ENCODE results near the gene CAMKK2. TPM values are rescaled to one million over a fixed set of nuclear protein-coding genes. Genes with fewer than 3 reads are reported as not detected.
A peak's percentile ranks its signal among the peaks of the same experiment; 100 is the strongest.
"Not testable (repeated sequence)": the region's sequence is repeated elsewhere in the genome, so short reads cannot be mapped to it uniquely, and the experiment has no call there.

CAMKK2 gene
- total RNA-seq = 32.3 TPM

DNA sequence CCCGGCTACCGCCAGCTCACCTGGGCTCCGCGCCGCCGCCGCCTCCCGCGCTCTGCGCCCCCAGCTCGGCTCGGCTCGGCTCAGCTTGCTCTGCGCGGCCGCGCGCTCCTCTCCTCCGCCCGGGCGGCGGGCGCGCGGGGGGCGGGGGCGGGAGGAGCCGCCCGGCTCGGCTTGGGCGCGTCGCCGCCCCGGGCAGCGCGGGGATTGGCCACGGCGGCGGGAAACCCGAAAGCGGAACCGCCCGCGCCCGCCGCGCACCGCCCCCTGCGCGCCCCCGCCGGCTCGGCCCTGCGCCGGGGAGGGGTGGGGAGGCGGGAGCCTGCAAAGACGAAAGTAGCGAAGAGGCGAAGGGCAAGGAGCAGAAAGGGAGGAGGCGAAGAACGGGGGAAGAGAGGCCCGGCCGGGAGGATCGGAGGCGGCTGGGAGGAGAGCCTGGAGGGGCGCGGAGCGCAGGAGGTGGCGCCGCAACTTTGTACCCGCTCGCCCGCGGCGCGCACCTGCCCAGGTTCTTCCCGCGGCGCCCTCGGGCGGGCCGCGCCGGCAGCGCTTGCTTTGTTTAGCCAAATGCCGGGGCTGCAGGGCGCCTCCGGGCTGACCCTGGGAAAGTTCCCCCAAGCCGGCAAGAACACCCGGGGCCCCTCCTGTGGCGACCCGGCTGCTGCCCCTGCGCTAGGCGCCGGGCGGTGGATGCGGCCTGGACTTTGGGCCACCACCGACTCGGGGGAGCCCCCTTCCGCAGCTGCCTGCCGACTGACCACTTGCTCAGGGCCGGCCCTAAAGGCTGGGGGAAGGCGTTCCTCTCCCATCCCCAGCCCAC is at the start of gene CAMKK2:
CAMKK2 (minus strand) TSS at position 92 of the 817 bp plus-strand sequence. CDS start 22,183 bp downstream, outside the sequence.
- DNase-seq (ENCODE audit: low read depth in 2 of 3, low spot score in 2 of 3) = peak; percentile 83 to 90 (median 88)

DNA sequence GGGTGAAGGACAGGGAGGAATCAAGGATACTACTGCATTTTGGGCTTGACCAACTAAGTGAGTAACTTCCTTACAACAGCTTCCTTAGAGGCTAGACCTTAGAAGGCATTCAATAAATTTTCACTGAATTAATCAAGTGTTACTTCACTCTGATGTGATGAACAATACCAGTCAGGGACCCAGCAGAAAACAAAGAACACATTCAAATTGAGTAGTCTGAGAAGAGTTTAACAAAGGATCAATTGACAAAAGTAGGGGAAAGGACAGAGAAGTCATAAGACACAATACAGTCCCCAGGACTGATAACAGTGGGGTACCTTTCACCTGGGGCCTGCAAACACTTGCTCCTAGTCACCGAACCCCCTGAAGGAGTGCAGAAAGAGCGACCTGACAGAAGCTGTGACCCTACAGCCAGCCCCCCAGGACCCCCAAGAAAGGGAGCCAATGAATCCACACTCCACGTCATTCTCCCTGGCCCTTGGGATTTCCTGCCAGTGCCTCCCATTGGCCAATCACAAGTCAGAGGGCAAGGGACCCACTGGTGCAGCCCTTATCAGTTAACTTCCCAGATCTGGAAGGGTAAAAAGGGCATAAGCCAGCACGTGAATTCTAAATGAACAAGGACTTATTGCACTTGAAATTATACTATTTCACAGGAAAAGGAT is 48.8 kb upstream of the CAMKK2 start:
- DNase-seq (ENCODE audit: low read depth in 2 of 3, low spot score in 2 of 3) = no peak

DNA sequence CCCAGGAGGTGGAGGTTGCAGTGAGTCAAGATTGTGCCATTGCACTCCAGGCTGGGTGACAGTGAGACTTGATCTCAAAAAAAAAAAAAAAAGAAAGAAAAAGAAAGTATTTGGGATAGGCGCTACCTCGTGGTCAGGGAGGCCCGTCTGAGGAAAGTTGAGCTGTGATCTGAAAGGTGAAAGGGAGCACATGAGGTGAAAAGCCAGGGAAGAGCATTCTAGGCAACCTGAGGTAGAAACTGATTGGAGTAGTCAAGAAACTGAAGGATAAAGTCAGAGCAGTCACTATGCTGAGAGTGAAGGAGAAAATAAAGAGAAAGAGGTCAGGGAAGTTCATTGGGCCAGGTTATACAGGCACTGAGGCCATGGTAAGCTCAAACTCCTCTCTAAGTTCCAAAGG is 48.0 kb upstream of the CAMKK2 start:
- no peak for DNase-seq (ENCODE audit: low read depth in 2 of 3, low spot score in 2 of 3)

- no peak for DNase-seq (ENCODE audit: low read depth in 2 of 3, low spot score in 2 of 3)
Measured at GRCh38 chr12:121337416-121337815, 40.9 kb upstream of the CAMKK2 start.

DNA sequence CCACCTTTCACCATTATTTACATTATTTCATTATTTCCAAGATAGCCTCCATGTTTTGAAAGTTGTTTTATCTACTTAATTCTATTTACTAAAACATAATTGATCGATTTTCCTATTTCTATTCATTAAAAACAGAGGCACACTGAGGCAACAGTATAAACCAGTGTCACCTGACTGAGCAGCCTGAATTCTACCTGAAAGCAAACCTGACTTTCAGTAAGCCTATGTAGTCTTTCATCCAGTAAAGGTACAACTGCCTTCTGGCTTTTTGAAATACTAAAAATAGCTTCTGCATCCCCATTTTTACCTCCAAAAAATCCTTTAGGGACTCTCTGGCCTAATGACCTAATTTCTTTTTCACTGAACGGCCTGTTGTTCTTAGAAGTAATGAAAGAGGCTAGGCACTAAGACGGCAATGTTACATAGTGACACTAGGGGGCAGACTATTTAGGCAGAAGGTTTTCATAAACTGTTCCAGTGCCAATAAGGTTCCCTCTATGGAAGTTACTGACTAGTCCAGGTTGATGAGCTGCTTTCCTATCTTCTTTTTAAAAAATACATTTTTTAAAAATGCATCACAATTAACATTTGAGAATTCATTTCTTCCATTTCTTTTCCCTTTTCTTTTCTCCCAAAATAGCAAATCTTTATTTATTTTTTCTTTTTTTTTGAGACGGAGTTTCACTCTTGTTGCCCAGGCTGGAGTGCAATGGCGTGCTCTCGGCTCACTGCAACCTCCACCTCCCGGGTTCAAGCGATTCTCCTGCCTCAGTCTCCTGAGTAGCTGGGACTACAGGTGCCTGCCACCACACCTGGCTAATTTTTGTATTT is 38.2 kb upstream of the CAMKK2 start:
- DNase-seq (ENCODE audit: low read depth in 2 of 3, low spot score in 2 of 3) = peak; percentile 7 to 72 (median 60)

DNA sequence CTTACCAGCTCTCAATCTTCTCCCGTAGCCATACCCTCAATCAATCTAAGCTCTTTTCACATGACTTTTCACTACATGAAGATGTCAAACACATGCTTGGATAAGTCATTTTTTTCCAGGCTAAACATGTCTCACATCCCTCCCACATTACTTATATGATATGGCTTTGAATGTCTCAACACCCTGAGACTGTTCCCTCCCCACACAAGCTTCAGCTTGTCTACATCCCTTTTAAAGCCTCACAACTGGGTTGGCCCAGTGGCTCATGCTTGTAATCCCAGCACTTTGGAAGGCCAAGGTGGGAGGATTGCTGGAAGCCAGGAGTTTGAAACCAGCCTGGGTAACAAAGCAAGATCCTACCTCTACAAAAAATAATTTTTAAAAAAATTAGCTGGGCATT is 37.2 kb upstream of the CAMKK2 start:
- no peak for DNase-seq (ENCODE audit: low read depth in 2 of 3, low spot score in 2 of 3)

GRCh38 chr12:121331248-121331647 is 34.7 kb upstream of the CAMKK2 start:
- DNase-seq (ENCODE audit: low read depth in 2 of 3, low spot score in 2 of 3) = no peak

GRCh38 chr12:121330692-121331091 is 34.2 kb upstream of the CAMKK2 start:
- no peak for DNase-seq (ENCODE audit: low read depth in 2 of 3, low spot score in 2 of 3)

DNA sequence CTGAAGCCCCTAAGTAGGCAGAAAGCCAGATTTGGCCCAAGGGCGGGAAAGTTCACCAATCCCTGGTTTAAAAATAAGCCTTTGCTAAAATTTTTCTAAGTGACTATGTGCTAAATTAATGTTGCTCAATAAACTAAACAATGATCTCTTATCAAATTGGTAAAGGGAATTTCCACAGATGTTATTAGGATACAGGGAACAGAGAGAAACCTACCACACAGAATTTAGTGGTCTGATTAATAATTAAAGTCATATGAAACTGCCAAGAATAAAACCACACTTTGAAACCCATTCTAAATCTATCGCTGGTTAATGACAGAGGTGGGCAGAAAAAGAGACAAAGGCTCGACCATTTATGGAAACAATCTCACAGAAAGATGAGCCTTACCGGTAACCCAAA is 33.7 kb upstream of the CAMKK2 start:
- no peak for DNase-seq (ENCODE audit: low read depth in 2 of 3, low spot score in 2 of 3)

- no peak for DNase-seq (ENCODE audit: low read depth in 2 of 3, low spot score in 2 of 3)
Measured at GRCh38 chr12:121328620-121329019, 32.1 kb upstream of the CAMKK2 start.

- DNase-seq (ENCODE audit: low read depth in 2 of 3, low spot score in 2 of 3) = peak in 1 of 3 donors; percentile 9
Measured at GRCh38 chr12:121326996-121327674, 30.6 kb upstream of the CAMKK2 start.

DNA sequence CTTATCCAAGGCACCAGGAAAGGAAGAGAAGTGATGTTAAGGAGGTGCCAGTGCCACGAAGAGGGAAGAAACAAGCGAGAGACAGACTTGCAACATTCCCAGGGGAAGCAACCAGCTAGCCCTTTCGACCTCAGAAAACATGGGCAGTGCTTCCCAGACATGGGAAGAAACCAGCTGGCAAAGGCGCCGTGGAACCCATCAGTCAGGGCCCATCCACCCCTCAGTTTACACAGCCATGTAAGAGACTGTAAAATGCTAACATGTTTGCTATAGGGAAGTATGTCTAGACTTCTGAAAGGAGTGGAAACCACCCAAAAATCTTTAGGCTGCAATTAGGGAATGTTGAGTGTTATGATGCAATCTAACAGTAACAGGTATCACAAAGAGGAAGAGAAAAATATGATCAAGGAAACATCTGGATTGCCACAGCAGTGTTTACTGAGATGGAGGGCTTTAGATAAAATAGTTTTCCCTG is 29.4 kb upstream of the CAMKK2 start:
- DNase-seq (ENCODE audit: low read depth in 2 of 3, low spot score in 2 of 3) = peak in 2 of 3 donors; percentile 71 to 73

- DNase-seq (ENCODE audit: low read depth in 2 of 3, low spot score in 2 of 3) = no peak
Measured at GRCh38 chr12:121323908-121324307, 27.4 kb upstream of the CAMKK2 start.

DNA sequence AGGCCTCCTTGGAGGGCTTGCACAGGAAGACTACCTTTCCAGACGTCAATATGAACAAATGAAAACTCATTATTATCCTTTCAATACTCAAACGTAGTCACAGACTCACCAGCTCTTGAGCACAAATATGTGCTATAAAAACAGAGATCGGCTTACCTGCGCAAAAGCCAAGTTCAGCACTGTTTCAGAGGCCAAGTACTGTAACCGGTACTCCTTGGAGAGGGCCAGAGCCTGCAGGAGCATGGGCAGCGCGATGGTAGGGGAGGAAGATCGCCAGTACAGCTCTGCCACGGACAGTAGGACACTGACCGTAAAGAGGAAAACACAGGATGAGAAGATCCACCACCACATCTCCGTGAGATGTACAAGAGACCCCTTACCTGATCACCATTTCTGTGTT is 21.6 kb upstream of the CAMKK2 start:
- no peak for DNase-seq (ENCODE audit: low read depth in 2 of 3, low spot score in 2 of 3)

DNA sequence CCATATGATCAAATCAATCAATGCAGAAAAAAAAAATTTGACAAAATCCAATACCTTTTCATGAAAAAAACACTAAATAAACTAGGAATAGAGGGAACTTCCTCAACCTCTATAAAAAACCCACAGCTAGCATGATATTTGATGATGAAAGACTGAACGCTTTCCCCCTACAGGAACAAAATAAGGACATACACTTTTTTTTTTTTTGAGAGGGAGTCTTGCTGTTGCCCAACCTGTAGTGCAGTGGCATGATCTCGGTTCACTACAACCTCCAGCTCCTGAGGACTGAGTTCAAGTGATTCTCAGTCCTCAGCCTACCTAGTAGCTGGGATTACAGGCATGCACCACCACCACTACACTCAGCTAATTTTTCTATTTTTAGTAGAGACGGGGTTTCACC is 17.9 kb upstream of the CAMKK2 start:
- DNase-seq (ENCODE audit: low read depth in 2 of 3, low spot score in 2 of 3) = no peak

DNA sequence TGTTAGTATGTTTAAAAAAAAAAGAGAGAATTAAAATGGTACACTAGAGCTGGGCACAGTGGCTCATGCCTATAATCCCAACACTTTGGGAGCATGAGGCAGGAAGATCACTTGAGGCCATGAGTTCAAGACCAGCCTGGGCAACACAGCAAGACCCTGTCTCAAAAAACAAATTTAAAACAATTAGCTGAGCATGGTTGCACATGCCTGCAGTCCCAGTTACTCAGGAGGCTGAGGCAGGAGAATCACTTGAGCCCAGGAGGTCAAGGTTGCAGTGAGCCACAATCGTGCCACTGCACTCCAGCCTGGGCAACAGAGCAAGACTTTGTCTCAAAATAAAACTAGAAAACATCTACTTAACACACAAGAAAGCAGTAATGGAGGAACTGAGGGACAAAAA is 13.7 kb upstream of the CAMKK2 start:
- DNase-seq (ENCODE audit: low read depth in 2 of 3, low spot score in 2 of 3) = not testable (repeated sequence)

DNA sequence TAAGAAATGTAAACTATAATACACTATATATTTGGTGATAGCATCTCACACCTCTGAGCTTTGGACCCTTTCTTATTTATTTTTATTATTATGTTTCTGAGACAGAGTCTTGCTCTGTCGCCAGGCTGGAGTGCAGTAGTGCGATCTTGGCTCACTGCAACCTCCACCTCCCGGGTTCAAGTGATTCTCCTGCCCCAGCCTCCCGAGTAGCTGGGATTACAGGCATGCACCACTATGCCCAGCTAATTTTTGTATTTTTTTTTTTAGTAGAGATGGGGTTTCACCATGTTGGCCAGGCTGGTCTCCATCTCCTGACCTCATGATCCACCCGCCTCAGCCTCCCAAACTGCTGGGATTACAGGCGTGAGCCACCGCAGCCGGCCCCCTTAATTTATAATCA is 10.9 kb upstream of the CAMKK2 start:
- DNase-seq (ENCODE audit: low read depth in 2 of 3, low spot score in 2 of 3) = not testable (repeated sequence)

GRCh38 chr12:121304306-121304705 is 7.8 kb upstream of the CAMKK2 start:
- no peak for DNase-seq (ENCODE audit: low read depth in 2 of 3, low spot score in 2 of 3)

- DNase-seq (ENCODE audit: low read depth in 2 of 3, low spot score in 2 of 3) = no peak
Measured at GRCh38 chr12:121301876-121302275, 5.4 kb upstream of the CAMKK2 start.

GRCh38 chr12:121300083-121300819 is 3.7 kb upstream of the CAMKK2 start:
- DNase-seq (ENCODE audit: low read depth in 2 of 3, low spot score in 2 of 3) = no peak

All from hematopoietic multipotent progenitor cell (in vitro differentiated cells).